WERI-Rb-1 (cell line): ENCODE results near the gene PPIE.
"Not testable (repeated sequence)": the region's sequence is repeated elsewhere in the genome, so short reads cannot be mapped to it uniquely, and the experiment has no call there.

ENCODE experiments used
- DNase-seq: peaks from one replicate; pipeline ENCODE4 v3.0.0-alpha.2; 2020
- H3K27ac ChIP-seq: fragments of 250-450 bp; sonication (Bioruptor Pico); 2 replicates; pipeline ENCODE4 v1.5.1; 2020; ENCODE audit warnings: mild to moderate bottlenecking, moderate library complexity
- H3K27me3 ChIP-seq: fragments of 250-450 bp; sonication (Bioruptor Pico); 2 replicates; pipeline ENCODE4 v1.5.1; 2021; ENCODE audit warnings: mild to moderate bottlenecking, low read depth, moderate library complexity; ENCODE audit not compliant: insufficient read depth, severe bottlenecking
- H3K36me3 ChIP-seq: fragments of 250-450 bp; sonication (Bioruptor Pico); 2 replicates; pipeline ENCODE4 v1.5.1; 2020; ENCODE audit warnings: mild to moderate bottlenecking, moderate library complexity
- H3K4me3 ChIP-seq: 2 replicates; pipeline ENCODE4 v1.5.1; 2011; ENCODE audit warnings: low read depth, mild to moderate bottlenecking, control low read depth, low read length
- H3K9me3 ChIP-seq: fragments of 250-450 bp; sonication (Bioruptor Pico); 2 replicates; pipeline ENCODE4 v1.5.1; 2021; ENCODE audit warnings: mild to moderate bottlenecking, moderate library complexity; ENCODE audit not compliant: severe bottlenecking
- TF ChIP-seq, protein P1 (sequence below): IDR thresholded peaks from 2 replicates; pipeline ENCODE4 v1.5.1; 2011; ENCODE audit warnings: low read depth, mild to moderate bottlenecking, control low read depth, inconsistent platforms, low read length

The PPIE gene

DNA sequence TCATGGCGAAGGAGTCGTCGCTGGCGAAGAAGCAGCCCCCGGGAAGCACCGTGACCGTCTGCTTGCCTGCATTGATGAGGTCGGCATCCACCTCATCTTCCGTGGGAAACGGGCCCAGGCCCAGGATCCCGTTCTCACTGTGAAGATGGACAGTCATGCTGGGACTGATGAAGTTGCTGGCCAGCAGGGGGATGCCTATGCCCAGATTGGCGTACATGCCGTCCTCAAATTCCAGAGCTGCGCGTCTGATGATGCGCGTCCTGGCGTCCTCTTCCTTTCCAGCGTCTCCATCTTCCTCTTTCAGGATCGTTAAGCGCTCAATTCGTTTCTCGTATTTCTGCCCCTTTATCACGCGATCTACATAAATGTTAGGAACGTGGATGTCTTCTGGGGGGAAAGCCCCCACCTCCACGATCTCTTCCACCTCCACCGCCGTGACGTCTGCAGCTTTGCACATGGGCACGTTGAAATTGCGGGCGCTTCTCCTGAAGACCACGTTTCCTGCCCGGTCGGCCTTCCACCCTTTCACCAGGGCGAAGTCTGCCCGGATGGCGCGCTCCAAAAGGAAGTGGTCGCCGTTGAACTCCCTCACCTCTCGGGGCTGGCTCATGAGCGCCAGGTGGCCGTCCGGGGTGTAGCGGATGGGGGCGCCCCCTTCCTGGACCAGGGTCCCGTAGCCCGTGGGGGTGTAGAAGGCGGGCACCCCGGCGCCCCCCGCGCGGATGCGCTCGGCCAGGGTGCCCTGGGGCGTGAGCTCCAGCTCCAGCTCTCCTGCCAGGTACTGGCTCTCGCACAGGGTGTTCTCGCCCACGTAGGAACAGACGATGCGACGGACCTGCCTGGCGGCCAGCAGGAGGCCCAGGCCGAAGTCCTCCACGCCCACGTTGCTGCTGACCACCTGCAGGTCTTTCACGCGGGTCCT, 31.7 kb downstream of the PPIE start:
- peak overlapping the region; percentile 38 for H3K4me3 ChIP-seq
- not testable (repeated sequence) for H3K9me3 ChIP-seq, H3K27ac ChIP-seq, DNase-seq, H3K27me3 ChIP-seq, H3K36me3 ChIP-seq

DNA sequence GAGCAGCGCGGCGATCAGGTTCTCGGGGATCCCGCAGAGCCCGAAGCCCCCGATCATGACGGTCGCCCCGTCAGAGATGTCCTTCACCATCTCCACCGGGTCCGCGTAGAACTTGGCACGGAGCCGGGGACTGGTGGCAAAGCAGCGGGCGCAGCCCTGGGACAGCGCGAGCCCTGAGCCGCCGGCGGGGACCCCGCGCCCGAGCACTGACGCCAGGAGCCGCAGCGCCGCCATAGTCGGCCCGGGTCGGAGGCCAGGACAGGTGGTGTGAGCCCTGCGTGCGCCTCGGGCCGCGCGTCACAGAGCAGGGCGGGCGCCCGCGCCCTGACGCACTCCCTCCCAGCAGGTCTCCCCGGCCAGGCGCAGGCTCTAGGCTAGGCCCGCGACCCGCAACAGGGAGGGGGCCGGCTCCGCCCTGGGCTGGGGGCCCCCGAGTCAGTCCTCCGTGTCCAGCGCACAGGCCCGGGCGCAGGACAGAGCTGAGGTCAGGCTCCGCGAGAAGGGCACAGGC, 32.4 kb downstream of the PPIE start, which contains the start of gene OXCT2:
TSS of gene OXCT2 (minus strand) at position 327 of the 511 bp plus-strand sequence. CDS start at position 234, 93 bp downstream.
- not testable (repeated sequence) for H3K27me3 ChIP-seq, H3K9me3 ChIP-seq, H3K36me3 ChIP-seq, H3K27ac ChIP-seq, DNase-seq
- H3K4me3 ChIP-seq: peak within 1 kb of the TSS; percentile 38

DNA sequence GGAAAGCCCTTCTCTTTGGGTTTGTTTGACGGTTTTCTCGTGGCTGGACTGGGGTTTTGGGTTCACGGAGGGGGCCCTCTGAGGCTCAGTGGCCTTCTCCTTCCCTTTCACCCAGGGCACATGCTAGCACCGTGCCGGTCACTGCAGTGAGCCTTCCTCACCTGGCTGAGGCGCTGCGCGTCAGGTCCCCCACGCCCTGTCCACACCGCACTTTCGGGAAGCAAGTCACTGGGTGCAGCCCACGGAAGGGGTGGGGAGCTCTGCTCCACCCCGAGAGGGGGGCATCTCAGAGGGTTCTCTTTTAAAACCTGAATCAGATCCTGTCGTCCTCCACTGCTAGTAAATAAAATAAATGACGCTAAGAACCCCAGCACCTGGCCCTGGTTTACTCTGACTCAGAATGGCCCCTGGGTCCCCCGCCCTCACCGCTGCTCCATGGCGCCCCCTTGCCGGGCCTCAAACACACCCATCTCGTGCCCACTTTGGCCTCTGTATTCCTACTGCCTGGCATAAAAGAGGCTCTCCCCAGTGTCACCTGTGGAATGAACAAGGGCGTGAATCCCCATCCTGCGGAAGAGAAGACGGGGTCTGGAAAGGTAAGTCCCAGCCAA, 34.8 kb downstream of the PPIE start:
- H3K27ac ChIP-seq, DNase-seq, H3K27me3 ChIP-seq, H3K36me3 ChIP-seq, H3K9me3 ChIP-seq, H3K4me3 ChIP-seq: not testable (repeated sequence)

DNA sequence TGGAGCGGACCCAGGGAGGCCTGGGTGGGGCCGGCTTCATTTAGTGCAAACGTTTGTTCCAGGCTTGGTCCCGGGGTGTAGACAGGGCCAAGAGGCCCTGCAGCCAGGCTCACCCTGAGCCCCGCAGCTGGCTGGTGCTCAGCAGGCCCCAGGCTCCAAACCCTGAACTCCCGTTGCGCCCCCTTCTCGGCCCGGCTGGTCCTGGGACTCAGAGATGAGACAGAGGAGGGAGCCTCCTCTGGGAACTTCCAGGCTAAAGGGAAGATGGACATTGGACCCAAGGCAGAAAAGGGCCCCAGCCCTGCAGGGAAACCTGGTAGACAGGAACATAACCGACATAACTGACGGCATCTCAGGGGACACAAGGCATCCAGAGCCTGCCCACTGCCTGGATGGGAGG, 36.5 kb downstream of the PPIE start:
- not testable (repeated sequence) for H3K36me3 ChIP-seq, H3K9me3 ChIP-seq, DNase-seq, H3K27me3 ChIP-seq, H3K4me3 ChIP-seq, H3K27ac ChIP-seq

DNA sequence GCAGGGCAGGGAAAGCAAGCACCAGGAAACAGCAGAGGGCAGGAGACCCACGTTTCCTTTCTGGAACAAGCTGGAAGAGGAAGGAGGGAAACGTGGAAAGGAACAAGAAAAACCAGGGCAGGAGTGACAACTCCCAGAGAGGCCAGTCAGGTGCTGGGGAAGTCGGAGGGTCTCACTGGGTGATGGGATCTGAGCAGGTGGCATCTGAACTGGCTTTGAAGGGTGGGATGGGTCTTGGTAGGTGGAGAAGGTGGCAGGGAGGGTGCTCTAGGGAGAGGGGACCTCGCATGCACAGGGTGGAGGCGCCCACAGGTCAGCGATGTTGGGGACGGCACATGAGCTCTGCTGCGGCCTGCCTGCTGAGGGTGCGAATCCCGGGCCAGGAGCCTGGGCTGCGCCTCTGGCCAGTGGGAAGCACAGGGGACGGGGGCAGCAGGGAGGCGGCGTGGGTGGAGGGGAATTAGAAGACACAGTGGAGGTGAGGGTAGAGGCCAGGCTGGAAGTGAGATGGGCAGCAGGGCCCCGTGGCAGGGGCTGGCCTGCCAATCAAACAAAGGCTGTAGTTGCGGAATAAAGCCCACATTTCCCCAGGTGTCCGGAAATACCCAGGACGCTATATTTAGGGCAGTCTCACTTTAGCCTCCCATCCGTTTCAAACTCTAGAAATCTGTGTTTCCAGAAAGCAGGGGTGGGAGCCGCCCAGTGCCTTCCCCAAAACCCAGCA, 37.2 kb downstream of the PPIE start:
- not testable (repeated sequence) for H3K9me3 ChIP-seq, DNase-seq, H3K27ac ChIP-seq

DNA sequence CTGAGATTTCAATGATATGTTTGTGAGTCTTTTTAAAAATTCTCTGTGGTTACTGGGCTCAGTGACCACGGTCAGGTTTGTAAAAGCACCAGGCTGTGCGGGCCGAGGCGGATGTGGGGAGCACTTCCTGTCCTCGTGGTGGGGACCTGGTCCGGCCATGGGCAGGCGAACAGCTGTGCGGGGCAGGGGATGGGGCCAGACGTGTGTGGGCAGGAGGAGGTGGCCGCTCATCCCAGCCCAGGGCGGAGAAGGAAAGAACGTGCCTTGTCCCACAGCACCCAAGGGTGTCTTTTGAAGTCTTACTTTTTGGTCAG, 37.7 kb downstream of the PPIE start:
- Histone ChIP-seq H3K27ac (no peak overlapping the region), H3K27me3 (no peaks in the 10 kb centered on the region), H3K4me3 (no peak overlapping the region), H3K36me3 (no peaks in the 10 kb centered on the region), H3K9me3 (no peaks in the 10 kb centered on the region)
- TF ChIP-seq, protein P1, sequence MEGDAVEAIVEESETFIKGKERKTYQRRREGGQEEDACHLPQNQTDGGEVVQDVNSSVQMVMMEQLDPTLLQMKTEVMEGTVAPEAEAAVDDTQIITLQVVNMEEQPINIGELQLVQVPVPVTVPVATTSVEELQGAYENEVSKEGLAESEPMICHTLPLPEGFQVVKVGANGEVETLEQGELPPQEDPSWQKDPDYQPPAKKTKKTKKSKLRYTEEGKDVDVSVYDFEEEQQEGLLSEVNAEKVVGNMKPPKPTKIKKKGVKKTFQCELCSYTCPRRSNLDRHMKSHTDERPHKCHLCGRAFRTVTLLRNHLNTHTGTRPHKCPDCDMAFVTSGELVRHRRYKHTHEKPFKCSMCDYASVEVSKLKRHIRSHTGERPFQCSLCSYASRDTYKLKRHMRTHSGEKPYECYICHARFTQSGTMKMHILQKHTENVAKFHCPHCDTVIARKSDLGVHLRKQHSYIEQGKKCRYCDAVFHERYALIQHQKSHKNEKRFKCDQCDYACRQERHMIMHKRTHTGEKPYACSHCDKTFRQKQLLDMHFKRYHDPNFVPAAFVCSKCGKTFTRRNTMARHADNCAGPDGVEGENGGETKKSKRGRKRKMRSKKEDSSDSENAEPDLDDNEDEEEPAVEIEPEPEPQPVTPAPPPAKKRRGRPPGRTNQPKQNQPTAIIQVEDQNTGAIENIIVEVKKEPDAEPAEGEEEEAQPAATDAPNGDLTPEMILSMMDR: no peak
- no peak for DNase-seq

More for the DNA sequence above, 37.2 kb downstream of the PPIE start:
- H3K36me3 ChIP-seq, H3K4me3 ChIP-seq, H3K27me3 ChIP-seq: not testable (repeated sequence)

DNA sequence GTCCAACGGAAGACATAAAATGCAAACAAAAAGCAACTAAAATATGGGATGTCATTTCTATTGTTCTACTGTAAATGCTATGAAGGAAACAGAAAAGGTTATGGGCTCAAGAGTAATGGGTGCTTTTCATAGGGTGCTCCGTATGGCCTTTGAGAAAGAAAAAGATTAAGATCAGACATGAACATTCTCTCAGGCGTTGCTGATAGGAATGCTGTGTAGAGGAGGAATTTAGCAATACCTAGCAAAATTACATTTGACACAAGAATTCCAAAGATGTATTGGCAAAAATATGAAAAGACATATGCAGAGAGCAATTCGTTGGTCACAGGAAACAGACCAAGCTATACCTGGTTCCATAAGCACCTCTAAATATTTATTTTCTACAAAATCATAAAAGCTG, 38.2 kb downstream of the PPIE start:
- Histone ChIP-seq H3K27ac (no peak overlapping the region), H3K9me3 (no peaks in the 10 kb centered on the region), H3K4me3 (no peak overlapping the region), H3K36me3 (no peaks in the 10 kb centered on the region), H3K27me3 (no peaks in the 10 kb centered on the region)
- no peak for DNase-seq
- TF ChIP-seq, protein P1: no peak

DNA sequence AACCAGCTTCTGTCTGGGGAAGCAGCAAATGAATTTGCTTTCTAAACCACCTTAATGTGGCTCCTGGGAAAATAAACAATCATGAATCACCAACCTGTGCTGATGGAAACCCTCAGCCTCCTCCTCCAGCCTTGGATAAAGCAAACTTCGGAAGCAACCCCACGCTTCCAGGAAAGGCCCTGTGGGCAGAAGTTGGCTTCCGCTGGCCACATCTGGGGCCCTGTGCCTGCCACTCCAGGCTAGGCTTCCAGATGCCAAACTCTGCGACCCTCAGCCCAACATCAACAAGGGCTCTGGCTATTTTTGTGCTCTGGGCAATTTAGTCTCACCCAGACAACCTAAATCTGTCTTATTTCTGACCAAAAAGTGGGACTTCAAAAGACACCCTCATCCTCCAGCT, 38.6 kb downstream of the PPIE start:
- no peak overlapping the region for H3K4me3 ChIP-seq
- H3K27me3 ChIP-seq: no peaks in the 10 kb centered on the region
- H3K36me3 ChIP-seq: no peaks in the 10 kb centered on the region
- no peak overlapping the region for H3K27ac ChIP-seq
- DNase-seq: no peak
- no peaks in the 10 kb centered on the region for H3K9me3 ChIP-seq
- TF ChIP-seq, protein P1: no peak

DNA sequence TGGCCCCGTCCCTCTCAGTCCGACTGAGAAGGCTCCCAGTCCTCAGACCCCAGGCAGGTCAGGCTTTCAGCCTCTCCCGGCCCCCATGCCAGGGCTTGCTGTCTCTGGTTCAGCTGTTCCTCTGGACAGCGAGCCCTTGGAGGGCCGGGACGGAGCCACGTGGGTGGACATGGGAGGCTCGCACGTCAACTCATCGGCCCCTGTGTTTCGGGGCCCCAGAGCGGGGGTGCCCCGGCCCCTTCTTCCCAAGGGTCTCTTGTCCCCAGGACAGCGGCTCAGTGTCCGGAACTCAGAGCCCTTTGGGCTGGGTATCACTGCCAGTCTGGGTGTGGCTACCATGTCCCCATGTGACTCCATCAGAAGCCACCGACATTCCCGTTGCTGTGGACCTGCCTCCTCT, 39.2 kb downstream of the PPIE start:
- H3K36me3 ChIP-seq, H3K27ac ChIP-seq, H3K4me3 ChIP-seq, DNase-seq, H3K27me3 ChIP-seq, H3K9me3 ChIP-seq: not testable (repeated sequence)

DNA sequence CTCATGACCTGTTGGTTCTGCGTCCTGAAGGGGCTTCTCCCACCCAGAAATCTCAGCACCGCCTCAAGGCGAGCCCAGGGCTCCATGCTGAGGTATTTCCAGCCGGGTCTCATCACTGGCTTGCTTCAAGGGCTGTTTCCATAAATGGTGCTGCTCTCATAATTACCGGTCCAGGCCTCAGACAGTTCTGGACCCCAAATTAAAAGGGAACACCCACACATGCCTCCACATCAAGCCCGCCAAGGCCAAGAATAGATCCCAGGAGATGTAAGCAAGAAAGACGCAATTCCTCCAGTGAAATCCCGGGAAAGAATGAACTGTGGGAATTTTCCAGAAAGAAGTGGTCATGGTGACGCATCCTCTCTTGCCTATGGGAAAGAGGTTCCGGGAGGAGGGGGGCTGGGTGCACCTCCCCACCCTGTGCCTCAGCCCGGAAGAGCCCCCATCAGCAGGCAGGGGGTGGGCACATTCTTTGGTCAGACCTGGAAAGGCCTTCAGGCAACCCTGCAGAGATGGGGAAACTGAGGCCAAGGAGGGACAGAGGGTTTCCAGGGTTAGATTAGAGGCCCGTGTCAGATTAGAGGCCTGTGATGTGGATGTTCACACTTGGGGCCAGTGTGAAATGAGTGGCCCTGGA, 39.9 kb downstream of the PPIE start:
- H3K27ac ChIP-seq, DNase-seq, H3K36me3 ChIP-seq, H3K27me3 ChIP-seq, H3K9me3 ChIP-seq, H3K4me3 ChIP-seq: not testable (repeated sequence)
